Caki2 (cell line): Measurements from ENCODE around the gene ATG4B. TPM values are rescaled to one million over a fixed set of nuclear protein-coding genes. Genes with fewer than 3 reads are reported as not detected.
"Not testable (repeated sequence)": the region's sequence is repeated elsewhere in the genome, so short reads cannot be mapped to it uniquely, and the experiment has no call there.

Experiments used
- DNase-seq: peaks from one replicate; pipeline ENCODE4 v3.0.0-alpha.2; 2015; ENCODE audit warnings: low read depth
- in situ Hi-C: cut with HindIII; loops from 2 replicates; pipeline ENCODE4 v1.10.0; 2016; ENCODE audit warnings: low sequenced_read_pairs, low pct_unique_long_range_greater_than_20kb, mixed read lengths
- total RNA-seq: library from RNA; depleted of rRNA; stranded (reverse); fragments of >200 nt; shearing (Covaris generic); gene quantifications from 2 replicates; pipeline ENCODE4 v1.2.3, GENCODE V29; 2014; ENCODE audit warnings: low replicate concordance; rRNA removed

ATG4B gene
- total RNA-seq, result 68.3 and 77.2 TPM in 2 replicates

DNA sequence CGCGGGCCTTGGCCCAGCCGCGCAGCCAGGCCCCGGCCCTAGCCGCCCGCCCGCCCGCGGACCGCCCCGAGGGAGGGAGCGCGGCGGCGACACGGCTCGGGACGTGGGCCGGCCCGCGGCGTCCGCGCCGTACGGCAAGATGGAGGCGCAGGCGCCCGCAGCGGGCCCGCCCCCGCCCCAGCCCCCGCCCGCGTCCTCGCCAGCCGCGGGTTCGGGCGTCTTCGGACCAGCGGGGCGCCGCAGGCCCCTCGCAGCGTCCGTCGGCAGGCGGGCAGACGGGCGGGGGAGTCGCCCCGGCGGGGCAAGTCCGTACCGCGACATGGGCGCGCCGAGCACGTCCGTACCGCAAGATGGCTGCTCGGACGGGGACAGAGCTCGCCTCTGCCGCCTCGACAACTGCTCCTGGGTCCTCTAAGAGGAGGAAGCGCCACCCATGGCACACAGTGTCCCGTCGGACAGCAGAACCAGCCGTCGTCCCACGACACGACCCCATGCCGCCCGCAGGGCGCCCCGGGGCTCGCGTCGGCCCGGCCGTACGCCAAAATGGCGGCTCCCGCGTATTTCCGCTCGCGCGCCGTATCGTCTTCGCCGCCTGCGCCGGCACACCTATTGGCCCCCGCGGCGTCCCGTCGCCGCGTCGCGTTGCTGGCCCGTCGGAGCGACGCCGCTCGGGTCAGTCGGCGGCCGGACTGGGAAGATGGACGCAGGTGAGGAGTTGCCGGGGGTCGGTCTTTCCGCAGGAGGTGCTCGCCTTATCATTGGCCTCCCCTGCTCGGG, at the start of gene ATG4B, which contains the start of gene THAP4:
Gene ATG4B (plus strand): TSS at position 676 of the 777 bp plus-strand sequence. CDS start 22 bp downstream, at position 698.
Gene THAP4 (minus strand): TSS at position 141 of the 777 bp plus-strand sequence. CDS start 141 bp downstream, outside the sequence.
- peak; percentile 87 for DNase-seq
- in situ Hi-C loops, result no loop called here

DNA sequence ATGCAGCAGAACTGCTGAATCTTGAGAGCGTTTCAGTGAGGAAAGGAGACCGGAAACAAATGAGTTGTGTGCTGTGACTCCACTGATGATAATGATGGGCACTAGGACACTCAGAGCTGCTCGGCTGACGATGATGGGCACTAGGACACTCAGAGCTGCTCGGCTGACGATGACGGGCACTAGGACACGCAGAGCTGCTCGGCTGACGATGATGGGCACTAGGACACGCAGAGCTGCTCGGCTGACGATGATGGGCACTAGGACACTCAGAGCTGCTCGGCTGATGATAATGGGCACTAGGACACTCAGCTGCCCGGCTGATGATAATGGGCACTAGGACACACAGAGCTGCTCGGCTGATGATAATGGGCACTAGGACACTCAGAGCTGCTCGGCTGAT, 47.6 kb upstream of the ATG4B start:
- in situ Hi-C loops, result loop anchor here (10.0 kb wide), 1 partner anchor 105 kb away; no protein-coding TSS in a partner anchor
- DNase-seq, result not testable (repeated sequence)

DNA sequence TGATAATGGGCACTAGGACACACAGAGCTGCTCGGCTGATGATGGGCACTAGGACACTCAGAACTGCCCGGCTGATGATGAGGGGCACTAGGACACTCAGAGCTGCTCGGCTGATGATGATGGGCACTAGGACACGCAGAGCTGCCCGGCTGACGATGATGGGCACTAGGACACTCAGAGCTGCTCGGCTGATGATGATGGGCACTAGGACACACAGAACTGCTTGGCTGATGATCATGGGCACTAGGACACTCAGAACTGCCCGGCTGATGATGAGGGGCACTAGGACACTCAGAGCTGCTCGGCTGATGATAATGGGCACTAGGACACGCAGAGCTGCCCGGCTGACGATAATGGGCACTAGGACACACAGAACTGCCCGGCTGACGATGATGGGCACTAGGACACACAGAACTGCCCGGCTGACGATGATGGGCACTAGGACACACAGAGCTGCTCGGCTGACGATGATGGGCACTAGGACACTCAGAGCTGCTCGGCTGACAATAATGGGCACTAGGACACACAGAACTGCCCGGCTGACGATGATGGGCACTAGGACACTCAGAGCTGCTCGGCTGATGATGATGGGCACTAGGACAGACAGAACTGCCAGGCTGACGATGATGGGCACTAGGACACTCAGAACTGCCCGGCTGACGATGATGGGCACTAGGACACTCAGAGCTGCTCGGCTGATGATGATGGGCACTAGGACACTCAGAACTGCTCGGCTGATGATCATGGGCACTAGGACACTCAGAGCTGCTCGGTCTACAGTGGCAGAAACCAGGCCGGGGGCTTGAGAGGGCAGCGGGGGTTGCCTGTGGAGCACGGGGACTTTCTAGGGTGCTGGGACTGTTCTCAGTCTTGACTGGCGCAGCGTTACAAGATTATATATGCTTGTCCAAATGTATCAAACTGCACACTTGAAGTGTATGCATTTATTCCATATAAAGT, 46.7 kb upstream of the ATG4B start:
- in situ Hi-C loops, DNase-seq: not testable (repeated sequence)

DNA sequence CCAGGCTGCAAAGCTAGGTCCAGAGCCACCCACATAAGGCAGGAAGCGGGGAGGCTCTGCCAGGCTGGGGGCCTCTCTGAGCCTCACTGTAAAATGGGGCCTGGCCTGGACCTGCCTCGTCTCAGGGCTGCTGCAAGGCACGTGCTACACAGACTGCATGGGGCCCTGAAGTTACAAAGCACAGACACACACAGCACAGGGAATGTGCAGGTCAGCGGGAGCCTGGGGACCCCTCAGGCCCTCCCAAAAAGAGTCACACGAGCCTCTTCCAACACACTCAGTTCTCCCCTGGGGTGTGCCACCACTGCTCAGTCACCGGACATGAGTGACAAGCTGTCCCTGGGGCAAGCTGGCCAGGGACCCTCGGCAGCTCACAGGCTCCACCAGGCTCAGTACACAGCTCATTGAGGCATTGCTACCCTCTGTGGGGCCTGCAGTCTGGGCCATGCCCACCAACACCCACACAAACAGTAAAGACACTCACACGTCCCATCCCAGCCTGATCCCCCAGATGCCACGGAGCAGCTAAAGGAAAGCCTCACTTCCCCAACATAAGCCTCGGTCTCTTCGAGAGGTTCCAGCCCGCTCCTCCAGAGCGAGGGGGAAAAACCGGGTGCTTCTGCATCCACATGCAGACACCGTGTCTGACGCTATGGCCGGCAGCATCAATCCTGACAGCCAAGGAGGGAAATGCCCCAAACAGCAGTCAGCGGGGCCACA, 45.2 kb upstream of the ATG4B start:
- no peak for DNase-seq
- in situ Hi-C loops, result no loop called here

DNA sequence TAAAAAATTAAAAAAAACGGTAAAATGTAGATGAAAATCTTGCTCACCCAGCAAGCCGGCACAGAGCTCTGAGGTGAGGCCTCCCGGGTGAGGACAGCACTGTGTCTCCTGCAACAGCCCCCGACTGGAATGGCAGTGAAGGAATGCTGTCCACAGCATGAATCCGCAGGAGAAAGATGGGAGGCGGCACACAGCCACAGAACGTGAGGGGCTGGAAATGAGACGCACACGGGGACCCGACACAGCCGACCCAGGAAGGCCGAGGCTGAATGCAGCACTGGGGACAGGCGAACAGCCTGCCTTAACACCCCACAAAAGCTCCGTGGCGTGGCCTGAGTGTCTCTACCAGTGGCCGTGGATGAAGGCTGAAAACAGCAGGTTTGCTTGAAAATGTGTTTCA, 44.2 kb upstream of the ATG4B start:
- no peak for DNase-seq
- in situ Hi-C loops, result no loop called here

DNA sequence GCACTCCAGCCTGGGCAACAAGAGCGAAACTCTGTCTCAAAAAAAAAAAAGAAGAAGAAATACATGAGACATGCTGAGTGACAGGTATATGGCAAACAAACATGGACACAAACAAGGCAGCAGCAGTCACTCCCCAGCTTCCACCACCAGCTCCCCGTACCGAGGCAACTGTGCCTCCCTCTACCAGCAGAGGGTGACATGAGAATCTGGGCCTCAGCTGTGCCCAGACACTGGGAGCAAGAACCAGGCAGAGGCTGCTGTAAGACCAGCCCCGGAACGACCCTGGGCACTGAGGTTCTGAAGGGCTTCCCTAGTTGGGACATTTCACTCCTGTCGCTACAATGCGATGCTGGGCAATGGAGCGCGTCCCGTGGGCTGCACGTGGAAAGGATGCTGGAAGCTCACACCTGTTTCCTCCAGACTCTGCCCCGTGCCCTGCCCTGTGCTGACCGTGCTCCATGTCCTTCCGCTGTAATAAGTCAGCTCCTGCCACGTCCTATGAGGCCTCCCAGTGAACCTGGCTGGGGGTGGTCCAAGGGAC, 41.8 kb upstream of the ATG4B start:
- in situ Hi-C loops, result no loop called here
- no peak for DNase-seq

DNA sequence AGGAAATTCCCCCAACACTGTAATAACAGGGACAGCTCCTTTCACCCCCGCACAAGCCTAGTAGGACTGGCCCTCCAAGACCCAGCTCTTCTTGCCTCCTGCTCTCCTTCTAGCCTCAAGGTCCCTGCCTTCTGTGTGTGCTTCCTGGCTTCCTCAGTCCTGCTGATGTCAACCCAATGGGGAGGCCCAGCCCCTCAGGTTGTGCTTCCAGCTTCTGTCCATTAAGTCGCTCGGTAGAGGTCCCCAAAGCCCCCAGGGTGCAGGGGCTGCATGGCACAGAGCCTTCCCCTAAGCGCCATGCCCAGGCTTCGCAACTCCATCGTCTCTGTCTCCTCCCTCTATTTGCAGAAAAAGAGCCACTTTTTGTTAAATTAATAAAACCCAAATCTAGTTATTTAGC, 39.9 kb upstream of the ATG4B start:
- no peak for DNase-seq
- in situ Hi-C loops, result no loop called here

DNA sequence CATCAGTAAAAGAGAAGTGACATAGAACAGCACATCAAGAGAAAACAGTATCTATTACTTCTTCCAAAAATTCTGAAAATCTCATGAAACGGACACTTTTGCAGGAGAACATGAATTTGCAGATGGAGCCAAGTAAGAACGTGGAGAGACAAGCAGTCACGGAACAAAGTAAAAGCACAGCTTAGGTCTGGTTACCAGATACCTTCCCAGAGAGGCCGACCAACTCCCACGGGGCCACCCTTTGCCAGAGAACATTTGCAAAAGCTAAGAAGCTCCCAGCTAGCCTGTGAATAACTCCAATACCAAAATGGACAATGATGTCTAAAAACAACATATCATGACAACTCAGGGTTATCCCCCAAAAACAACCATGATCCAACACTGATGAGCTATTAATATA, 39.4 kb upstream of the ATG4B start:
- in situ Hi-C loops, result no loop called here
- no peak for DNase-seq

DNA sequence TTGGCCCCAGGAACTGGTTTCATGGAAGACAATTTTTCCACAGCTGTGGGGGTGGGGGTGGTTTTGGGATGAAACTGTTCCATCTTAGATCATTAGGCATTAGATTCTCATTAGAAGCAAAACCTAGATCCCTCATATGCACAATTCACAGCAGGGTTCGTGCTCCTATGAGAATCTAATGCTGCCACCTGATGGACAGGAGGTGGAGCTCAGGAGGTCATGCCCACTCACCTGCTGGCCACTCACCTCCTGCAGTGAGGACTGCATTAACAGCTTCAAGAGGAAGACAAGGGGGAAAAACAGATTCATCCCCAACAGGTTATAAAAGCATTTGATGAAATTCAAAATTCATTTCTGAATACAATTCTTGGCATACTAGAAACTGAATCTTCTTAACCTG, 39.0 kb upstream of the ATG4B start:
- in situ Hi-C loops, result no loop called here
- DNase-seq, result peak; percentile 29

DNA sequence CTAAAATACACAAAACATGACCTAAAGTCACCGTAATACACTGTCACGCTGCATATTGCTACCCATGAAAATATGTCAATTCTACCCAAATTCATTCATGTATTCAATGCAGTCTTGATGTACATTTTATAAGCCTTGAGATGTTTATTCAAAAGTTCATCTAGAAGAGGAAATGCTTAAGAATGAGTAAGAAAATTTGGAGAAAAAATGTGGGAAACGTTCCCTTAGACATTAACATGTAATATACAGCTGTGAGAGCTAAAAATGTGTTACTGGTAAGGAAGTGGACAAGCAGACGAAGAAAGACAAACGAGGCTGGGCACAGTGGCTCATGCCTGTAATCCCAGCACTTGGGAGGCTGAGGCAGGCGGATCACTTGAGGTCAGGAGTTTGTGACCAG, 37.9 kb upstream of the ATG4B start:
- in situ Hi-C loops, result no loop called here
- DNase-seq, result no peak

DNA sequence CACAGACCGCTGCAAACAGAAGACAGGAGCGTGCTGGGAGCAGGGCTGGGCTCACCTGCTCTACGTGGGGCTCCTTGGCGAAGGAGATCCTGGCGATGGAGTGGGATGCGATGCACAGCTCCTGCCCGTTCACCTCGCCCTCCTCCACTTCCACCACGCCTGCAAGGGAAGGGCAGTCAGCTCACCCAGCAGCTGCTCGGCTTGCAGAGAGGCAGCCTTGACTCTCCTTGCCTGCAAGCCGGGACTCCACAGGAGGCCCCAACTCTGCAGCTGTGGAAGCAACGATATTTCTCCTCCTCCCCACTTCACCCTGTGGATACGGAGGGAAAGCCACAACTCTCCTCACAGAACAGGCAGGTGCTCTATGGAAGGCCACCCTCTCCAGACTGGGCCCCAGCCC, 35.7 kb upstream of the ATG4B start:
- in situ Hi-C loops, result no loop called here
- DNase-seq, result no peak

DNA sequence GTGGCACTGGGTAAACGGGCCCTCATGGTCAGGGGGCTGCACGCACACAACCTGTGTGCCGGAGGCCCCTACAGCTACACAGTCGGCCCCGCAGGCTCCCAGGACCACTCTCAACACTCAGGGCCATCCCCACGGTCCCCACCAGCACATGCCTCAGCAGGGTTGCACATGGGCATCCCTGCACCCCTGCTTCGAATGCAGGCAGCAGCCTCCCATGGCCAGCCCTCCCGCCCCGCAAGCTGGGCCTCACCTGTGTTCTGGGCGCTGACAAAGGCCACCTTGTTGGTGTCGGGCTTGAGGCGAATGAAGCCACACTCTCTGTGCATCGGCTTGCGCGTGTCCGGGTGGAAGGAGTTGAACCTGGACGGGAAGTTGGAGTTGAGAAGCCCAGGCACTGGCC, 34.8 kb upstream of the ATG4B start:
- DNase-seq, result no peak
- in situ Hi-C loops, result no loop called here

DNA sequence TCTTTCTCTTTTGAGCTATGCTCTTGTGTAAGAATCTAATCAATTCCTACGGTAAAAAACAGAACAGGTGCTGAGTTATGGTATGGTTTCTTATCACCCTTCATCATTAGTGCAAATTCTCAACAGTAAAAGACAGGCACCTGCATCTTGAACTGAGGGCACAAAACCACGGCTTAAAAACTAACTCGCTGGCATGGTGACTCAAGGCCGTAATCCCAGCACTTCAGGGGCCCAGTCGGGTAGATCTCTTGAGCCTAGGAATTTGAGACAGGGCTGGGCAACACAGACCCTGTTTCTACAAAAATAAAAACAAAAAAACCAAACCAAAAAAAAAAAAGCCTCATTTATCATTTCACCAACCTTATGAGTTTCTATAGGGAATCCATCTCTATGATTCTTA, 33.8 kb upstream of the ATG4B start:
- in situ Hi-C loops, result no loop called here
- no peak for DNase-seq

DNA sequence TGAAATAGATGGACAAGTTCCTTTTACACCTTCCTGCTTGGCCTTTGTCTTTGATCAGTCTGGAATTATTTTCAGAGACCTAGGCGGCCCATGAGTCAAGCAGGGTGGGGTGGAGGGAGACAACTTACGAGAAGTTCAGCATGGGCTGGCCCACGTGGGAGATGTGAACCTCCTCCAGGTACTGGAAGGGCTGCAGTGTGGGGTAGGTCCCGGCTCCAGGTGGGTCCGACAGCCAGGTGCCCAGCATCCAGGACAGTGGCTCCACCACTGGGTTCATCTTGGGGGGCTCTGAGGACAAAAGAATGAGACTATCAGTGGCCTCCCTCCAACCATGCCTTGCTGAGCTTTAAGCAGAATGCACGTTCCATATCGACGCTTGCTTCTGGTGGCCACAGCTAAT, 31.3 kb upstream of the ATG4B start:
- in situ Hi-C loops, result no loop called here
- DNase-seq, result no peak

DNA sequence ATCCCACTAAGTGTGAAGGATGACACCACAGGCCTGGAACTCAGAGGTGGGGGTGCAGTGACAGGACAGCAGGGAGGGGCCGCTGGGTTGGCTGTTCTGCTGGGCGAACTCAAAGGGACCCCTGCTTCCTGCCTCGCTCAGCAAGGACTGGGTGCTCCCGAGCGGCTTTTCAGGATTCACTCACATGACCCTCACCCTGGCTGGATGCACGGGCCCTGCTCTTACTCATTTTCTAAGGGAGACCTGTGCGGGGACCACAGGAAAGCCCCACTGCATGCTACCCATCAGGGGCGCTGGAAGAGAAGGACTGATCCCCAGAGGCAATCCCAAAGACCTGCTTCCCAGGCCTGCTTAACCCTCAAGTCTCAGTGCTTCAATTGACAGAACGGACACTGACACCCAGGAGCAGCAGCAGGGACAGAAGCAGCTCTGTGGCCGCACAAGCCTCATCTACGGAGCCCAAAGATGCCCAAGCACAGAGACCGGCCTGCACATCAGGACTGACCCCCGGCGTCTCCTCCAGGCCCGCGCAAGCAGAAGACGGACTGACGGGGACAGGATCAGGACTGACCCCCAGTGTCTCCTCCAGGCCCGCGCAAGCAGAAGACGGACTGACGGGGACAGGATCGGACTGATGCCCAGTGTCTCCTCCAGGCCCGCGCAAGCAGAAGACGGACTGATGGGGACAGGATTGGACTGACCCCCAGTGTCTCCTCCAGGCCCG, 30.2 kb upstream of the ATG4B start:
- no peak for DNase-seq
- in situ Hi-C loops, result no loop called here

DNA sequence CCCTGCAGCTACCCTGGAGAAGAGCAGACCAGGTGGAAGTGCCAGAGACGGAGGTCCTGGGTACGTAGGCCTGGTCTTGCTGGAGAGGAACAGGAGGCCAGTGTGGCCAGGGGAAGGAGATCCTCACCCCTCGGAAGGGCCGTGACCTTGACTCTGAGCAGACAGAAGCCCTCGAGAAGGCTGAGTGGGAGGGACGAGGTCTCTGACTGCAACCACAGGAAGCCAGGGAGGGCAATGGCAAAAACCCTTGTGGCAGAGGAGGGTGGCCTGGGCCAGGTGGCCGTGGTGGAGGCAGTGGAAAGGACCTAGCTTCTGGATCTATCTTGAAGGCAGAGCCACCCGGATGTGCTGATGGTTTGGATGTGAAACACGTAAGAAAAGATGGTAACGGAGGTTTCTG, 28.6 kb upstream of the ATG4B start:
- DNase-seq, result no peak
- in situ Hi-C loops, result no loop called here

DNA sequence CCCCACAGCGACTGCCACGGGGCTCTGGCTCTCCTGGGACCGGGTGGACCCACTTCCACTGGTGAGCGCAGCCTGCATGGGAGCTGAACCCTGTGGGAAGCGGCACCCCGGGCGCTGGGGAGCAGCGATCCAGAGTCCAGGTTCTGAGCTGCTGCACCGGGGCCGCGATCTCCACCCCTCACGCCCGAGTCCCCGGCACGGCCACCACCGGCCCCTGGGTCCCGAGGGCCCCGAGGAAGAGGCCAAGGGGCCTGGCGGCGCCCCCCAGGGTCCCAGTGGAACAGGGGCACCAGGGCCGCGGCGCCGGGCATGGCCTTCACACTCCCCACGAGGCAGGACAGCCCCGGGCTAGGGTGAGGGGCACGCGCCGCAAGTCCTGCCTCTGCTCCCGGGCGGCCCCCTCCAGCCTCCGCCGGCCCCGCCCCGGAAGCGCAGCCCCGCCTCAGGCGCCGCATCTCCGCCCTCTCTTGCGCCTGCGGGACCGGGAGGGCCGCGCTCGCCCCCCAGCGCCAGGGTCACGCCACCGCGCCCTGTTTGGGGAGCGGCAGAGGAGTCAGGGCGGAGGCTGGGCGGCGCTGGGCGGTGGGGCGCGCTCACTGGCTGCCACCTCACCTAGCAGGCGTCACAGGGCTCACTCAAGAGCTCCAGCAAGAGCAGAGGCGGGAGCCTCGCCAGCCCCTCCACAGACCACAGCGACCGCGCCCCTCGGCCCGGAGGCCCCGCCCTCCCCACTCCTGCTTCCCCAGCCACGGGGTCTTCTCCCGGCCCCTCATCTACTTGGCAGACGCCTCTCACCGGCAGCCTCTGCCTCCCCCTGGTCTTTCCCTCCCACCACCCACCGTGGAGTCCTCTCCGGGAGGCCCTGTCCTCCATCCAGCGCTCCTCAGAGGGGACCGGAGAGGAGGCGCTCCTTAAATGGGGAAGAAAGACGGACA, 27.4 kb upstream of the ATG4B start:
- peak; percentile 96 for DNase-seq
- in situ Hi-C loops, result no loop called here
